NCI-H2081 treated with DMSO at 0.1 percent for 48 hours (cell line): Measurements from ENCODE around the gene GRIA3.
"Not testable (repeated sequence)": the region's sequence is repeated elsewhere in the genome, so short reads cannot be mapped to it uniquely, and the experiment has no call there.

Experiments used
- DNase-seq: peaks from one replicate; lab custom pipeline; 2025; lab: John Stamatoyannopoulos, UW

GRIA3 gene

DNA sequence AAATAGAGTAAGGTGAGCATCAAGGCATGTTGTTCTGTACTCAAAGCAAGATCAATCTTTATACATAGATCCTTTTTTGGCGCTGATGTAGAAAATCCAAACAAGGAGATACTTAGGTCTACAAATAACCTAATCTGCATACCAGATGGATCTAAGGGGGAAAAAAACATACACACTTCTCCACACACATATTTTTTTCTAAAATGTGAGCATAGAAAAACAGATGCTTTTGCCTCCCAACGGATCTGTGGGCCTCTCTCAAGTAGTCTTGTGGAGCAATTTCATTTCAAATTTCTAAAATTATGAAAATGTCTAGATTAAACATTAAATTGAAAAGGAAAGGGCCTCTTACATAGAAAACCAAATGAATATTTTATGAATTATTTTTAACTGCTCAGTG lies 166.1 kb downstream of the GRIA3 start:
- DNase-seq, result no peak

DNA sequence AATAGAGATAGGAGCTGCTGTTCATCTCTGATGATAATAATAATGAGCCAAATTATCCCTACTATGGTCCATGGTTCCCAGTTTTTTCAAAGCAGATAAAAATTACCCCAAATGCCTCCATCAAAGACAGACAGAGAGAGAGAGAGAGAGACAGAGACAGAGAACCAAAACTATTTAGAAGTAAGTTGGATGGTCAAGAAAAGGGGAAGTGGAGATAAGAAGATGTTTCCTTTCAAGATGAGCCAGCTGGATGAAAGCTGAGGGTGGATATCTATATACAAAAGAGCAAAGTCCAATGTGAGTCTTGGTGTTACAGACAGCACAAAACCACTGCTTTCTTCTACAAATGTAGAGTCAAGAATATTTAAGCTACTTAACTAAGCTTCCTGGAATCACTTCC lies 173.9 kb downstream of the GRIA3 start:
- DNase-seq, result no peak

DNA sequence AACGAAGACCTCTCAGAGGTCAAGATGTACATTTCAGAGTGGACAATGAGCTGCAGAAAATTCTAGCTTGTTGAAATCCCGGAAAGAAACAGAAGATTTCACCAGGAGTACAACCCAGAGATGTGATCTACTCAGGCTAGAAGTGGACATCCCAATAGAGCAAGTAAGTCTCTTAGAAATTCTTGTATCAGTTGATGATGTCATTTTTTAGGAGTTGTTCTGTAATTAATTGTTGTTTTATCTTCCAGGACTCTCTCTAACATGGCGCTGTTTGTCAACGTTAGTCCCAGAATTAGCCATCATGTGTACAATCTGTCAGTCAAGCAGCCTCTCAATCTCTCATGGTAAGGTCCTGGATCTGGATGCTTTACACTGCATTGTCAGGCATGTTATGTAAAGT lies 174.4 kb downstream of the GRIA3 start:
- no peak for DNase-seq

DNA sequence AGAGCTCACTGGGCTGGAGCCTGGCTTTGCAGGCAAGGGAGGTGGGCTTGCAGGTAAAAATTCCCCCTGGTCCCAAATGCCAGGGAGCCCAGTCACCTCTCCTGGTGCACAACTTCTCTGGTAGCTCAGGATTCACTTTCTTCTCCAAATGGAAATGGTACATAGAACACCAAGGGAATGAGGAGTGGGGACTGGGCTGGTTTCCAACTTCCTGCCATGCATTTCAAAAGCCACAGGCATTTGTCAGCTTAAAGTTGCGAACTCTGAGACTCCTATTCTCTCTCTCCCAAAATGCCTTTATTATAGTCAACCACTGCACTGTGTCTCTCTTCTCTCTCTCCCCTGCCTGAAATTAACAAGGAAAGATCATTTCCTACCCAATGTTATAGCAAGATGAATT lies 177.3 kb downstream of the GRIA3 start:
- DNase-seq, result no peak

DNA sequence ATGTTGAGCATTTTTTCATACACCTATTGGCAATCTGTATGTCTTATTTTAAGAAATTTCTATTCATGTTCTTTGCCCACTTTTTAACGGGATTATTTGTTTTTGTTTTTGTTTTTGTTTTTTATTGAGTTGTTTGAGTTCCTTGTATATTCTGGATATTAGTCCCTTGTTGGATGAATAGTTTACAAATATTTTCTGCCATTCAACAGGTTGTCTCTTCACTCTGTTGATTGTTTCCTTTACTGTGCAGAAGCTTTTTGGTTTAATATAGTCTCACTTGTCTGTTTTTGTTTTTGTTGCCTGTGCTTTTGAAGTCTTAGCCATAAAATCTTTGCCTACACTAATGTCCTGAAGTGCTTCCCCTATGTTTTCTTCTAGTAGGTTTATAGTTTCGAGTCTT lies 202.1 kb downstream of the GRIA3 start:
- DNase-seq, result not testable (repeated sequence)

DNA sequence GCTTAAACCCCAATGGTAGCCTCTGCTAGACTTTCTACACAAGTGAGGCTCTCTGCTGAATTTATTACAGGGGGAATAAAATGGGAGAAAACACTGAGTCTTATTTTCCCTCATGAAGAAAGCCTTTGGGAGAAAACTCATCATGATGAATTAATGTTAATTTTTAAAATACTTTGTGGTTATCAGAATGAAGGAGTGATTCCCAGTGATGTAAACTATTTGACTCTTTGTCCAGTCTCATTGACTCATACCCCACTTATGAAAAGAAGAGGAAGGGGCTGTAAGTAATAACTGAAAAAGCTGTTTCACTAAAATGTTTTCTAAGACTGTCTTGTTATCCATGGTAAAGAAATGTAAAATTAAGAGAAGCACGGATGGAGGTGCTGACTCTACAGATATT lies 208.8 kb downstream of the GRIA3 start:
- DNase-seq, result no peak

DNA sequence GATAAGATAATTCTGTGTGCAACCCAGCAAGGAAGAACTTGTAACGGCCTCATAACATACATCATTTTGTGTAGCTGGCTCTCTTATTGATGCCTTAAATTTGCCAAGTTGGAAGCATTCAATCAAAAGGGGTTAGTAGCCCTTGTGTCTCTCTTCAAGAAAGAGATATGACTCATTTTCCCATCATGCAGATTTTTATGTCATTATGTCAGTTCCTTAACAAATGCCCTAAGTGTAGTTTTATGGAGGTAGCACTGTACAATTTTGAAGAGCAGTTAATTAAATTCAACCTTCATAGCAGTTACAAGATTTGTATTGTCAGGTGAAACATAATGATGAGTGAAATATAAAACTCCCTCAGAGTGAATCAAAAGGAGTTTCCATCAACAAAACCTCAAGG lies 215.6 kb downstream of the GRIA3 start:
- DNase-seq, result no peak

DNA sequence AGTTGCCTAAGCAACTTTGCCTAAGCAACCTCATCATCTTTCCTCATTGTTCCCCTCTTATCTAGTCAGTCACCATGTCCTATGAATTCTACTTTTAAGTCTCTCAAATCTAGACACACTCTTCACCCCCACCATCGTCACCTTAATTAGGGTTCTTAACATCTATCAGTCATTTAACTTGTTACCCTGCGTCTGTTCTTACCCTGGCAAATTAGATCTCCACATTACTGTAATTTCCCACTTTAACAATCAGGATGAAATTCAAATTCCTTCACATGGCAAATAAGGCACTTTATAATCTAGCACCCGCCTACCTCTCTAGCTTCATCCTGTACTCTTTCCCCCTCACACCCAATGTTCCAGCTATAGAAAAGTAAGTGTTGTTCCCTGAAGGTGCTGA lies 221.2 kb downstream of the GRIA3 start:
- DNase-seq, result no peak

DNA sequence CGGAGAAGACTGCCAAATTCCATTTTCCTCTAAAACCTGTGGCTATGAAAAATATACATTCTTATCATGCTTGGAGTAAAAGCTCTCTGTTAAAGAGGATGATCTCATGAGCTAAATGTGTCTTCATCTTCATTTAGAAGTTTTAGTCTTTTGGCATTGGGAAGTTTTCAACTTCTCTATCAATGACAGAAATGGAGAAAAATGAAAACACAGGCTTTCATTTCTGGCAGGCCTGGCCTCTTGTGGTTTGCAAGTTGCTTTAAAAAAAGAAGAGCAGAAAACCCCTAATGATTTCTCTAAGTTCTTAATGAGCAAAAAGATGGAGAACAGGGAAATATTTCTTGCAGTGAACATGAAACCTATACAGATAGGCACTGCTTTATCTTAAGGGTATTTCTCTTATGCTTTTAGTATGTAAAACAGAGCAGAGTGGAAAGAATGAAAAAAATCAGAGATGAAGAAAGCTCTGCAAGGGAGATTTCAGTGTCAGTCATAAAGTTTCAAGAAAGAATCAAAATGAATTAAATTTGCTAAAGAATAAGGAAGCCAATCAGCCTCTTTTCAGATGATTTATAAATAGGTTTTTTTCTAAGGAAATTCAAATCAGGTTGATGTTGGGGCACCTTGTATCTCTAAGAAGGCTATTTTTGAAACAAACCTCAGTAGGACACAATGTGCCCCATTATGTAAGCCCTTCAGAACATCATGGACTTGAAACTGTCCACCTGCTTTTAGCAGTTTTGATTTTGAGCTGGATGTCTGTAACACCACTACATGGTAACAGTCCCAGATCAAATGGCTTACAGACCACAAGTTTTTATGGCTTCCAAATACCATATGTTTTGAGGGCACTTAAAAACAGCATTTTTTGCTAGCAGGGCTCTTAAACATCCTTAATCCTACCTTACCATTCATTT lies 225.0 kb downstream of the GRIA3 start:
- DNase-seq, result no peak

DNA sequence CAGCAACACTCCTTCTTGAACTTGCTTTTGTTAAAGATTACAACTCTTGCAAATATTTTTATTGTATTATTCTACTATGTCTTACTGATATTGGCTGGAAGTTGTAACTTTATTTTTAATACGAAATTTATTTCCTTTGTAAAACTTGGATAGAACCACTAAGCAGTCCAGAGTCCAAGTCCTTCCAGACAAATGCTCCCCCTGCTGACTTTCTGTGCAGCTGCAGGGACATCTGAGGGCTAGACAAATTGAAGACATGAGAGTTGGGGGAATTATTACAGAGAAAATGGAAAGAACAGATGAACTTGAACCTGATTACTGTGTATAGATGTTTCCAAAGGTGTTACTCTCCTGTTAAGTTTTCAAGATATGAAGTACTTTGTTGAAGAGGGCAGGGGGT lies 238.8 kb downstream of the GRIA3 start:
- no peak for DNase-seq

DNA sequence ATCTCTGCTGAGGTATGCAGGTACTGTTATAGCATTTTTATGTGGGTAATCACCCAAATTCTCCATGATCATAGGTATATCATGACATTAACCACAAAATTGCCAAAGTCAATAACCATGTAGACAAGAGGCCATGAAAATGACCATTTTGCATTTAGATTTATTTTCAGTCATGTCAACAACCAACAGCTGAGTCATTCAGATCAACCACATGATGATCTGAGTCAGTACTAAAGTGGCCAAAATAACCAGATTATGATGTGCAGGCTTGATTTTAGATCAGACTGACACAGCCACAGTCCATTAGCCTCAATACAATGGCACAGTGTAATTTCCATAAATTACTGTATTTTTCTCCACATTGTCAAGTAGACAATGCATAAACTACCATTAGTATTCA lies 240.5 kb downstream of the GRIA3 start:
- no peak for DNase-seq

DNA sequence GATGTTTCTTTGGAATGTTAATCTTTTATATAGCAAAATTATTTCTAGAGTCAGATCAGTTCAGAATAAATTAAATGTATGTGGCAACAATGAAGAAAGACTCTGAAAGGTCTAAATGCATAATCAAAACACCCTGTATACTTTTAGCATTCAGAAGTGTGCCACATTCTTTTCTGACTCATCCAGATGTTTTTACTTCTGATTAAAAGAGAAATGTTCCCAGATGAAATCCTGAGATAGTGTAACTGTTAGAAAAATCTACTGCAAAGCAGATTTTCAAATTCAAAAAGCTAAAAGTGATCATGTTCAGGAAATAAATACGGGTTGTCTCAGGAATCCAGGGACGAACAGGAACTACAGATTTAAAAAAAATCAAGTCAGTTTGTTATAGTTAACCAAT lies 241.4 kb downstream of the GRIA3 start:
- no peak for DNase-seq

DNA sequence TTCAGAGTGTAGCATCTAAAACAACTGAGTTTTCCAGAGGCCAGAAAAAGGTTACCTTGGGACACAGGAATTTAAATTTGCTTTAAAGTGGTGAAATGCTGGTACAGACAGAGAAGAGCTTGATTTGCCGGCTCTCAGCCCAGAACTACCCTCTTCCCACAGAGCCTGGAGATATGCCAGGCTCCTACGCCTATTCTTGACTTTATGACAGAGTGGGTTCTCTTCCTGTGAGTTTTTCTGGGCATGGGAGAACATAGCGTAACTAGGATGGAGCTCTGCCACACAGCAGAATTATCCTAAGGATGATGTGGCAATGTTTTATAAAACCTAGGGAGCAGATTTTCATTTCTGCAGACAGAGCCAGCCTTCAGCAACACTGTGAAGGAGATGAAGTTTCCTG lies 241.8 kb downstream of the GRIA3 start:
- DNase-seq, result no peak

DNA sequence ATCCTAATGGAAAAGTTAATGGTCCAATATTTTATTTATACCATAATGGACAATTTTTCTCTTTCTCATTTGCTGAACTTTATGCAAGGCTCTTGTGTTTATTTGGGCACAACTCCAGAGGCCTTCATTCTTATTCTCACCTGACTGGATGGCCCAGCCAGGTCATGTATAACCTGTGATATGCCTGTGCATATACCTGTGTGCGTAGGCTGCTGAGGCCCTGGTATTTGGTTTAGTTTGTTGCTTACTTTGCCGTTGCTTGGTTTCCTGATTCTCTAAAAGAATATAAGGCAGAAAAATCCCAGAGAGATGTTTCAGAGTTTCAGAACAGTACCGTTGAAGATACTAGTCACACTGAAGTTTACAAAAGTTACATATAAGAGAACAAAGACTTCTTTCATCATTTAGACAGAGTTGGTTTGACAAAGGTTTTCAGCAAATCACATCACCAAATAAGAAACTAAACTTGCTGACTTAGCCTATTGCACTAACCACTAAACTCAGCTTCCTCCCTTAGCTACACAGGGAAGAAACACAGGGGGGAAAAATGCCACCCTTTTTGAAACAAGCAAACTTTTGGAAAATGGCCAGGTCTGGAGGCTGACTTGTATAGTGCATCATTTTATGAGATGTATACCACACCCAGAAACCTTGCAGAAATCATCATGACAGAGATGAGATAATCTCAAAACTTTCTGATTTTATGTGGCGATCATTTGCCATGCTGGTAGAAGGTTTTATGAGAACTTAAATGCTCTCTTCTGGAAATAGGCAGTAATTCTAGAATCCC lies 248.5 kb downstream of the GRIA3 start:
- no peak for DNase-seq

DNA sequence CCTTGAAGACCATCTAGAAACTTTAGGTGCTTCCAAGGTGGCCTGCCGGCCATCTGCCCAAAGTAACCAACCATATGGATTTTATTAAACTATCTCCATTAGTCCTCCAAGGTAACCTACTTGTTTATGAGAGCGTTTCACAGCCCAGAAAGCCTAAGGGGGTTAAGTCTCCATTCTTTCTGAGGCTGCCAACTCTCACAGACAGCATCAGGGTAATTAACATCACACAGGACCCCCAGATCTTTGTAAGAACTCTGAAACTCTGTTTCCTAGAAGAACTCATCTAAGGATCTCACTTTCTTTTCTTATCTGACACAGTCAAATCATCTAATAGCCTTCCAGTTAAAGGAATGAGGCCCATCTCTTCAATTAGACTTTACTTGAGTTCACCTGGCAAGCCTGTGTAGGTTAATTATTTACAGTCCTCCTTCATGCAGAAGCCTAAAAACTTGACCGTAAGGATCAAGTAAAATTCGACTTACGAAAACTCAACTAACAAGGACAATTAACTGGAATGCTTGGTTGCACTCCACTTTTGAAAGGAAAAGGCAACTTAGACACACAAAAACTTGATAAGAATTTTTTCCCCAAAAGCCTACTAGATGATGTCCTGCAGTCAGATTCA lies 252.5 kb downstream of the GRIA3 start:
- no peak for DNase-seq

DNA sequence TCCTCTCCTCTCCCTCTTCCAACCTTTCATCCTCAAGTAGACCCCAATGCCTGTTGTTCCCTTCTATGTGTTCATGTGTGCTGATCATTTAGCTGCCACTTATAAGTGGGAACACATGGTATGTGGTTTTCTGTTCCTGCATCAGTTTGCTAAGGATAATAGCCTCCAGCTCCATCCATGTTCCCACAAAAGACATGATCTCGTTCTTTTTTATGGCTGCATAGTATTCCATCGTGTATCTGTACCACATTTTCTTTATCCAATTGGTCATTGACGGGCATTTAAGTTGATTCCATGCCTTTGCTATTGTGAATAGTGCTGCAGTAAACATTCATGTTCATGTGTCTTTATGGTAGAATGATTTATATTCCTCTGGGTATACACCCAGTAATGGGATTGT lies 255.8 kb downstream of the GRIA3 start:
- not testable (repeated sequence) for DNase-seq

DNA sequence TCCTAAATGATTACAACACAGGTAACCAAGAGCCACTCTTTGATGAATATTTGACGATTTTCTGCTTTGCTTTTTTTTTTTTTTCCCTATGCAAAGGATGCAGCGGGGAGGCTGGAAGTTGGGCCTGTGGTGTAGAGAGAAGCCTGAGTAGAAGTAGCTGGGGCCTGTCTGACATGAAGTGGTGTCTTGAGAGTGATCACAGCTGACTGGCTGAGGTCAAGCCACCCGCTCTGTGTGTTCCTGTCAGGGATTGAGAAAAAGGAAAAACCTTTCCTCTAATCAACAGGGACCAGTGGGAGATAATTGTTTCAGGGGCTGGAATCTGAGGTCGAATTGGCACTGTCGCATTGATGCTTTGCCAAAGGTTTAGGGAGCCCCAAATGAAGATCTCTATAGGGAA lies 258.7 kb downstream of the GRIA3 start:
- DNase-seq, result no peak

DNA sequence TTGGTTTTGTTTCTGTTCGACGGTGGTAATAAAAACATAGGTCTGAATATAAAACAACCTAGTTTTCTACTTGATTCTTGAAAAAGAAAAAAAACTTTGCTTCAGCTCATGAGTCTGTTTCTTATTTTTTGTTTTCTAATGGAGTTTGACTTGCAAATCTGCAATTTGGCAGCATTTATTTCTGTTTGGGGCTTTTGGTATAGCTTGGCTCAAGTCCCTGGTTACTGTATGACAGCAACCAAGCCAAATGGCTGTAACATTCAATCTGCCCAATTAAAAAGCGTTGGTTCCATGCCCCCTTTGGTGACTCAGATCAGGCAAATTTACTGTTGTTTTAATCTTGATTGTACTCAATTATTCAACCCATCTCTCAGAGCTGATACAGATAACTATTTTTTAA lies 263.4 kb downstream of the GRIA3 start:
- DNase-seq, result no peak

DNA sequence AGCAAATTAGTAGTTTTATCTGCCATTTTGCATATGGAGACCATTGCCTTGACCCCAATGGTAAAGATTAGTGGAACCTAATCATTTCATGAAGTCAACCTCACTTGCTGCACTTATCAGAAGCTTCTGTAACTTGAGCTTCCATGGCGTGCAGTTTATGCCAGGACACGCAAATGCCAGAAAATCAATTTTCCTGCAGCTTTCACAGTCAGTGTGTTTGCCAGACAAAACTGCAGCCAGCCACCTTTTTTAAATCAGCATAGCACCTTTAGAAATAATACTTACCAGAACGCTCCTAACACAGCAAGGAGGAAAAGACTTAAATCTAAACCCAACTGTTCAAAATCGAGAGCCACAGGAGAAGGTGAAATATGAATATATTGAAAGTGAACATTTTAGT lies 265.3 kb downstream of the GRIA3 start:
- no peak for DNase-seq

DNA sequence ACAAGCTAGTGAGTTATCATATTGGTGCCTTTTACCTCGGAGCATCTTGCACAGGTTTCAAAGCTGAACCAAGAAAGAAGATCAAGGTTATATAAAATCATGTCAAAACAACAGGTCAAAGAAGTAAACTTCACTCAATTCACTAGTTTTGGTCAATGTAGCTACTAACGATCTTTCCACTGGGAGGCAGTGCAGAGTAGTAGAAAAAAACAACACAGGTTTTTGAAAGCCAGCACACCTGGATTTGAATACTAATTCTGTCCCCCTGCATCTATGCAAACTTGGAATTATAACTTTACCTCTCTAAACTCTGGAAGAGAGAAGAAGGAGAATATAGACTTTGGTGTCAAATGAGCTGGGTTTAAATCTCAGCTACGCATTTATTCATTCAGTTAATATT lies 266.1 kb downstream of the GRIA3 start:
- DNase-seq, result no peak

DNA sequence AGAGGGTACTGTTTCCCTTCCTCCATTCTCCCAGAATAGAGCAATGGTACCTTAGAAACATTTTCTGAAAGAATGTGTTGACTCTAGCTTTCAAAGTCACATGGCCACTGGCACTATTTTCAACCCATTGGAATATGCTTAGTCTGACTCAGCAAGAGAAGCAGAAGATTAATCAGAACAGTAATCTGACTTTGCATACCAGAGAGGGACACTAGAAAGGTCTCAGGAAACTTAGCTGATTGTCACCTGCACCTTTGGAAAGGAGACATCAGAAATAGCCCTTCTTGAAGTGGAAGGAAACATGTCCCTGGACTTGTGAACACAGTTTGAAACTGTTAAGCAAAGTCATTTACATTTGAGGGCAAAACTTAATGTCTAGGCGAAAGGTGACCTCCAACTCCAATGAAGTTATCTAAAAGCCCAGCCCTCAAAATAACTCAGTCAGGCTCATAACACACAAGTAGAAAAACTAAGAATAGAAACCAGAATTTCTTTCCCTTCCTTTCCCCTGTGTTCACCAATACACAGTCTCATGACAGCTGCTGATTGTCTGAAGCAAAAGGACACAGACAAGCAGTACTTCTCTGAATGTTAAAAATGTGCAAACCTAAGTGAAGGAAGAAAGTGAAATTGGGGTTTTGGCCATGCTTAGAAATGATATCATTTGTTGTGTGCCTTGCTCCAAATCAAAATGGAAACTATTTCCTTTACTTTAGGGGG lies 270.8 kb downstream of the GRIA3 start:
- no peak for DNase-seq

DNA sequence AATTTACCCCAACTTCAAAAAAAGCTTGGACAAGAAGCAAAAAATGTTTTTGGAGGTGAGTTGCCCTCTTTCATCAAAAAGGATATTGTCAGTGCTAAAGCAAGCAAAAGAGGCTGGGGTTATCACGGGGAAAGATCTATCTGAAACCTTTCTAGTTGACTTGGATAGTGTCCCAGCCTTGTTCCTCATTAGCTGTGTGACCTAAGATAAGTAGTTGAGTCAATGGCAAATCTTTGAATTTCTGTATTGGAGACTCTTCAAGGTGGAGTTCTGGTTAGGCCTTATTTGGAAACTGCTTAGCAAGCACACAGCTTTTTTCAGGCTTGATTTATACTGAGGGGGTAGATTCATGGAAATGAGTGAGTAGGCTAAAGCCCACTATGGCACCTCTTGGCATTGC lies 271.6 kb downstream of the GRIA3 start:
- DNase-seq, result no peak
